H9 (cell line): ENCODE measurements around the gene GLB1L2. TPM values are rescaled to one million over a fixed set of nuclear protein-coding genes. Genes with fewer than 3 reads are reported as not detected.

Source experiments
- DNase-seq: peaks from one replicate; pipeline ENCODE4 v3.0.0-alpha.2; 2017
- H2AFZ ChIP-seq: one replicate; pipeline ENCODE4 v1.6.1; 2013; ENCODE audit warnings: mild to moderate bottlenecking, low read length, control low read depth, moderate library complexity
- H2AK5ac ChIP-seq: 2 replicates; pipeline ENCODE4 v1.6.1; 2013; ENCODE audit warnings: low read length, control low read depth, mixed read lengths; ENCODE audit not compliant: insufficient read length
- H2BK120ac ChIP-seq: one replicate; pipeline ENCODE4 v1.6.1; 2013; ENCODE audit warnings: low read depth, mild to moderate bottlenecking, low read length, control low read depth, inconsistent platforms; ENCODE audit not compliant: poor library complexity, severe bottlenecking
- H2BK12ac ChIP-seq: 2 replicates; pipeline ENCODE4 v1.6.1; 2013; ENCODE audit warnings: low read length, control low read depth, mixed read lengths, low read depth; ENCODE audit not compliant: insufficient read length
- H2BK15ac ChIP-seq: 2 replicates; pipeline ENCODE4 v1.6.1; 2013; ENCODE audit warnings: low read depth, low read length, control low read depth
- H2BK20ac ChIP-seq: one replicate; pipeline ENCODE4 v1.6.1; 2013; ENCODE audit warnings: low read depth, mild to moderate bottlenecking, low read length, control low read depth, inconsistent platforms; ENCODE audit not compliant: poor library complexity, severe bottlenecking
- H2BK5ac ChIP-seq: 2 replicates; pipeline ENCODE4 v1.6.1; 2013; ENCODE audit warnings: low read length, control low read depth, mixed read lengths; ENCODE audit not compliant: insufficient read length
- H3K14ac ChIP-seq: 2 replicates; pipeline ENCODE4 v1.6.1; 2013; ENCODE audit warnings: low read length, control low read depth; ENCODE audit not compliant: insufficient read depth
- H3K18ac ChIP-seq: 2 replicates; pipeline ENCODE4 v1.6.1; 2013; ENCODE audit warnings: low read depth, mild to moderate bottlenecking, mixed read lengths, low read length, control low read depth; ENCODE audit not compliant: insufficient read length
- H3K23ac ChIP-seq: 2 replicates; pipeline ENCODE4 v1.6.1; 2013; ENCODE audit warnings: low read length, control low read depth, mixed read lengths, low read depth; ENCODE audit not compliant: insufficient read length
- H3K23me2 ChIP-seq: 2 replicates; pipeline ENCODE4 v1.6.1; 2013; ENCODE audit warnings: low read depth, mild to moderate bottlenecking, mixed read lengths, low read length, control low read depth; ENCODE audit not compliant: insufficient read length, poor library complexity, severe bottlenecking
- H3K27ac ChIP-seq: 2 replicates; pipeline ENCODE4 v1.5.1; 2013; ENCODE audit warnings: low read length, control low read depth, mixed read lengths, low read depth; ENCODE audit not compliant: insufficient read length
- H3K27me3 ChIP-seq: 2 replicates; pipeline ENCODE4 v1.6.1; 2013; ENCODE audit warnings: low read length, control low read depth, inconsistent platforms; ENCODE audit not compliant: insufficient read depth
- H3K4ac ChIP-seq: 2 replicates; pipeline ENCODE4 v1.6.1; 2013; ENCODE audit warnings: low read depth, mild to moderate bottlenecking, control low read depth, inconsistent platforms, low read length, moderate library complexity
- H3K4me1 ChIP-seq: 2 replicates; pipeline ENCODE4 v1.6.1; 2013; ENCODE audit warnings: low read length, control low read depth, inconsistent platforms; ENCODE audit not compliant: insufficient read depth
- H3K4me2 ChIP-seq: 2 replicates; pipeline ENCODE4 v1.6.1; 2013; ENCODE audit warnings: low read length, control low read depth, mixed read lengths; ENCODE audit not compliant: insufficient read length, insufficient read depth
- H3K56ac ChIP-seq: 2 replicates; pipeline ENCODE4 v1.6.1; 2013; ENCODE audit warnings: low read depth, mild to moderate bottlenecking, mixed read lengths, low read length, control low read depth; ENCODE audit not compliant: insufficient read length
- H3K79me1 ChIP-seq: 2 replicates; pipeline ENCODE4 v1.6.1; 2013; ENCODE audit warnings: low read depth, mild to moderate bottlenecking, moderate library complexity, low read length, control low read depth, inconsistent platforms; ENCODE audit not compliant: insufficient read depth, poor library complexity, severe bottlenecking
- H3K79me2 ChIP-seq: 2 replicates; pipeline ENCODE4 v1.6.1; 2013; ENCODE audit warnings: low read length, control low read depth, inconsistent platforms; ENCODE audit not compliant: insufficient read depth
- H3K9ac ChIP-seq: 2 replicates; pipeline ENCODE4 v1.6.1; 2013; ENCODE audit warnings: low read length, control low read depth, mixed read lengths; ENCODE audit not compliant: insufficient read length; ENCODE audit errors: extremely low read depth
- H3K9me3 ChIP-seq: one replicate; pipeline ENCODE4 v1.6.1; 2013; ENCODE audit warnings: low read depth, low read length, inconsistent platforms; ENCODE audit not compliant: control insufficient read depth
- H3T11ph ChIP-seq: one replicate; pipeline ENCODE4 v1.6.1; 2013; ENCODE audit warnings: mild to moderate bottlenecking, low read length, control low read depth, inconsistent platforms
- H4K20me1 ChIP-seq: one replicate; pipeline ENCODE4 v1.6.1; 2013; ENCODE audit not compliant: control insufficient read depth, insufficient read length, insufficient read depth
- H4K5ac ChIP-seq: 2 replicates; pipeline ENCODE4 v1.6.1; 2013; ENCODE audit warnings: low read depth, mild to moderate bottlenecking, mixed read lengths, low read length, control low read depth; ENCODE audit not compliant: insufficient read length
- H4K8ac ChIP-seq: replicated peaks from 2 replicates; pipeline ENCODE4 v1.6.1; 2013; ENCODE audit warnings: low read length, control low read depth, mixed read lengths, low read depth; ENCODE audit not compliant: insufficient read length
- H4K91ac ChIP-seq: 2 replicates; pipeline ENCODE4 v1.6.1; 2013; ENCODE audit warnings: low read depth, mild to moderate bottlenecking, moderate library complexity, mixed read lengths, low read length, control low read depth; ENCODE audit not compliant: insufficient read length
- H3K27ac Mint-ChIP-seq, 3 experiments: 2 replicates in 2 of 3; 3 replicates in 1 of 3; pipeline ENCODE4 v1.8.0; 2020 to 2021; ENCODE audit warnings: mixed read lengths in 3 of 3, mild to moderate bottlenecking in 1 of 3, moderate library complexity in 1 of 3
- H3K27me3 Mint-ChIP-seq: 2 replicates; pipeline ENCODE4 v1.8.0; 2021; ENCODE audit warnings: low read depth, mild to moderate bottlenecking, moderate library complexity, mixed read lengths
- H3K36me3 Mint-ChIP-seq, 3 experiments: 2 replicates in 2 of 3; 3 replicates in 1 of 3; pipeline ENCODE4 v1.8.0; 2020 to 2021; ENCODE audit warnings: low read depth in 3 of 3, mixed read lengths in 3 of 3; ENCODE audit not compliant: insufficient read depth in 1 of 3
- H3K4me1 Mint-ChIP-seq, 2 experiments: 2 replicates each; pipeline ENCODE4 v1.8.0; 2020; ENCODE audit warnings: mixed read lengths in 2 of 2
- H3K4me3 Mint-ChIP-seq, 2 experiments: 2 replicates in 1 of 2; 3 replicates in 1 of 2; pipeline ENCODE4 v1.8.0; 2020 to 2021; ENCODE audit warnings: mild to moderate bottlenecking in 2 of 2, mixed read lengths in 2 of 2, moderate library complexity in 1 of 2
- H3K9me3 Mint-ChIP-seq, 2 experiments: 2 replicates in 1 of 2; 3 replicates in 1 of 2; pipeline ENCODE4 v1.8.0; 2020; ENCODE audit warnings: mild to moderate bottlenecking in 2 of 2, mixed read lengths in 2 of 2, moderate library complexity in 1 of 2
- WGBS: extraction: QIAGEN DNeasy Blood & Tissue Kit; methylation state at CpG from one replicate; pipeline ENCODE4 v1.1.7; 2013; ENCODE audit warnings: missing lambda C conversion rate, low lambda C conversion rate, mixed read lengths; ENCODE audit not compliant: insufficient read length; ENCODE audit errors: extremely low coverage; 5-methylcytosine and 5-hydroxymethylcytosine counted together
- total RNA-seq: library from RNA; stranded (reverse); gene quantifications from 2 replicates; pipeline ENCODE4 v1.2.1, GENCODE V29; 2021
- TF ChIP-seq, protein P1 (sequence below): fragments of 200-600 bp; sonication (generic); conservative IDR thresholded peaks from 3 replicates; pipeline ENCODE4 v1.8.0; 2021; ENCODE audit warnings: antibody characterized with exemption, mild to moderate bottlenecking

GLB1L2 gene
- total RNA-seq, 1 experiment from 2014 or later: 2.4 TPM

DNA sequence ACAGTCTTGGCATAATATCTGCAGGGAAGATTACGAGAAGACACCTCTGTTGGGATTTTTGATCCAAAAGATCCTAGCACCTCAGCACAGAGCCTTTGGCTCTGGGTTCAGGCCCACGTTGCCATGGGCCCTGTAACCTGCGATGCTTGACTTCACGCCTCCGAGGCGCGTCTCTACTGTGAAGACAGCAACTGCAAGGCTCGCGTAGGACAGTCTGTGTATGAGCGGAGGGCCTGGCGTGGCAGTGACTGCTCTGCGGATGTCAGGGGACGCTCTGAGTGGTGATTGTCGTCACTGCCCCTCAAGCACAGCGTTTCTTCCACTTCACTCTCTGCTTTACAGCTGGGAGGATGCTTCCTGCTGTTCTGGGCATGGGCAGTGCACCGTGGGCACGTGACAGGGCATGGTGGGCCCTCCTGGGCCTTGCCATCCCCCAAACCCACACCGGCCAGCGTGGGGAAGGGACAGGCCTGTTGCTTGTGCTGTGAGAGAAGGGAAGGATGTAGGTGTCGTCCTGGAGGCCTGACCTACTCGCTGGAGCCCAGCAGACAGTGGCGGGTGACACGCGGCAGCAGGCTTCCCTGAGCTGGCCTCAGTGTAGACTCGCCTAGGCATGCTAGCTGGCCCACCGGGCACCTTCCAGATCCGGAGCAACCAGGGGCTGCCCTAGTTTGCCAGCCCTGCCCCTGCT, 26.5 kb downstream of the GLB1L2 start:
- Mint-ChIP-seq H3K4me1 (peaks cover 7 to 8% of the 10 kb centered on the region in 2 experiments), H3K4me3 (no peak overlapping the region), H3K36me3 (no peaks in the 10 kb centered on the region; a peak in 1 of 7 replicates), H3K27ac (no peak overlapping the region), H3K9me3 (peaks cover 4 to 5% of the 10 kb centered on the region in 2 experiments; a peak in 3 of 5 replicates), H3K27me3 (peaks cover 35% of the 10 kb centered on the region)
- Histone ChIP-seq H4K5ac (no peak overlapping the region), H3K18ac (no peak overlapping the region), H3K4me2 (no peak overlapping the region), H4K91ac (no peak overlapping the region), H4K8ac (no peak overlapping the region), H2BK20ac (no peak overlapping the region), H3K27me3 (peaks cover 3% of the 10 kb centered on the region; the same call in 1 of the 2 replicates), H3T11ph (no peak overlapping the region), H2BK15ac (no peak overlapping the region), H3K56ac (no peak overlapping the region), H3K14ac (no peak overlapping the region; the same call in 1 of the 2 replicates), H3K23ac (no peak overlapping the region), H4K20me1 (no peaks in the 10 kb centered on the region), H3K79me2 (no peaks in the 10 kb centered on the region), H2AK5ac (no peak overlapping the region), H2AFZ (no peak overlapping the region), H3K27ac (no peak overlapping the region), H3K9me3 (no peaks in the 10 kb centered on the region), H3K23me2 (no peaks in the 10 kb centered on the region), H3K4ac (no peak overlapping the region), H2BK120ac (no peak overlapping the region), H3K4me1 (no peaks in the 10 kb centered on the region), H2BK12ac (no peak overlapping the region), H3K79me1 (no peaks in the 10 kb centered on the region), H2BK5ac (no peak overlapping the region), H3K9ac (no peak overlapping the region)
- WGBS: no CpG with 5 or more reads among the region's 27 CpGs
- TF ChIP-seq, protein P1, sequence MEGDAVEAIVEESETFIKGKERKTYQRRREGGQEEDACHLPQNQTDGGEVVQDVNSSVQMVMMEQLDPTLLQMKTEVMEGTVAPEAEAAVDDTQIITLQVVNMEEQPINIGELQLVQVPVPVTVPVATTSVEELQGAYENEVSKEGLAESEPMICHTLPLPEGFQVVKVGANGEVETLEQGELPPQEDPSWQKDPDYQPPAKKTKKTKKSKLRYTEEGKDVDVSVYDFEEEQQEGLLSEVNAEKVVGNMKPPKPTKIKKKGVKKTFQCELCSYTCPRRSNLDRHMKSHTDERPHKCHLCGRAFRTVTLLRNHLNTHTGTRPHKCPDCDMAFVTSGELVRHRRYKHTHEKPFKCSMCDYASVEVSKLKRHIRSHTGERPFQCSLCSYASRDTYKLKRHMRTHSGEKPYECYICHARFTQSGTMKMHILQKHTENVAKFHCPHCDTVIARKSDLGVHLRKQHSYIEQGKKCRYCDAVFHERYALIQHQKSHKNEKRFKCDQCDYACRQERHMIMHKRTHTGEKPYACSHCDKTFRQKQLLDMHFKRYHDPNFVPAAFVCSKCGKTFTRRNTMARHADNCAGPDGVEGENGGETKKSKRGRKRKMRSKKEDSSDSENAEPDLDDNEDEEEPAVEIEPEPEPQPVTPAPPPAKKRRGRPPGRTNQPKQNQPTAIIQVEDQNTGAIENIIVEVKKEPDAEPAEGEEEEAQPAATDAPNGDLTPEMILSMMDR: no peak
- no peak for DNase-seq
